BLaER1 (cell line): ENCODE measurements around the gene NPFFR1.
A peak's percentile ranks its signal among the peaks of the same experiment; 100 is the strongest.

Experiments
- H3K27ac ChIP-seq: shearing (Covaris generic); formaldehyde crosslinking; 2 replicates; pipeline ENCODE4 v1.8.1; 2022
- H3K27me3 ChIP-seq: shearing (Covaris generic); formaldehyde crosslinking; 2 replicates; pipeline ENCODE4 v1.8.1; 2022
- H3K36me3 ChIP-seq: shearing (Covaris generic); formaldehyde crosslinking; 2 replicates; pipeline ENCODE4 v1.8.1; 2022
- H3K4me1 ChIP-seq: shearing (Covaris generic); formaldehyde crosslinking; 2 replicates; pipeline ENCODE4 v1.8.1; 2022
- H3K4me2 ChIP-seq: shearing (Covaris generic); formaldehyde crosslinking; 2 replicates; pipeline ENCODE4 v1.8.1; 2022
- H3K4me3 ChIP-seq: shearing (Covaris generic); formaldehyde crosslinking; 2 replicates; pipeline ENCODE4 v1.8.1; 2022
- H3K9ac ChIP-seq: shearing (Covaris generic); formaldehyde crosslinking; 2 replicates; pipeline ENCODE4 v1.8.1; 2022
- H3K9me3 ChIP-seq: shearing (Covaris generic); formaldehyde crosslinking; 2 replicates; pipeline ENCODE4 v1.8.1; 2022
- H4K20me1 ChIP-seq: shearing (Covaris generic); formaldehyde crosslinking; 2 replicates; pipeline ENCODE4 v1.8.1; 2022
- Cebpa-rat ChIP-seq: shearing (Covaris generic); IDR thresholded peaks from 2 replicates; pipeline ENCODE4 v1.8.1; 2022

Gene NPFFR1, protein sequence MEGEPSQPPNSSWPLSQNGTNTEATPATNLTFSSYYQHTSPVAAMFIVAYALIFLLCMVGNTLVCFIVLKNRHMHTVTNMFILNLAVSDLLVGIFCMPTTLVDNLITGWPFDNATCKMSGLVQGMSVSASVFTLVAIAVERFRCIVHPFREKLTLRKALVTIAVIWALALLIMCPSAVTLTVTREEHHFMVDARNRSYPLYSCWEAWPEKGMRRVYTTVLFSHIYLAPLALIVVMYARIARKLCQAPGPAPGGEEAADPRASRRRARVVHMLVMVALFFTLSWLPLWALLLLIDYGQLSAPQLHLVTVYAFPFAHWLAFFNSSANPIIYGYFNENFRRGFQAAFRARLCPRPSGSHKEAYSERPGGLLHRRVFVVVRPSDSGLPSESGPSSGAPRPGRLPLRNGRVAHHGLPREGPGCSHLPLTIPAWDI

DNA sequence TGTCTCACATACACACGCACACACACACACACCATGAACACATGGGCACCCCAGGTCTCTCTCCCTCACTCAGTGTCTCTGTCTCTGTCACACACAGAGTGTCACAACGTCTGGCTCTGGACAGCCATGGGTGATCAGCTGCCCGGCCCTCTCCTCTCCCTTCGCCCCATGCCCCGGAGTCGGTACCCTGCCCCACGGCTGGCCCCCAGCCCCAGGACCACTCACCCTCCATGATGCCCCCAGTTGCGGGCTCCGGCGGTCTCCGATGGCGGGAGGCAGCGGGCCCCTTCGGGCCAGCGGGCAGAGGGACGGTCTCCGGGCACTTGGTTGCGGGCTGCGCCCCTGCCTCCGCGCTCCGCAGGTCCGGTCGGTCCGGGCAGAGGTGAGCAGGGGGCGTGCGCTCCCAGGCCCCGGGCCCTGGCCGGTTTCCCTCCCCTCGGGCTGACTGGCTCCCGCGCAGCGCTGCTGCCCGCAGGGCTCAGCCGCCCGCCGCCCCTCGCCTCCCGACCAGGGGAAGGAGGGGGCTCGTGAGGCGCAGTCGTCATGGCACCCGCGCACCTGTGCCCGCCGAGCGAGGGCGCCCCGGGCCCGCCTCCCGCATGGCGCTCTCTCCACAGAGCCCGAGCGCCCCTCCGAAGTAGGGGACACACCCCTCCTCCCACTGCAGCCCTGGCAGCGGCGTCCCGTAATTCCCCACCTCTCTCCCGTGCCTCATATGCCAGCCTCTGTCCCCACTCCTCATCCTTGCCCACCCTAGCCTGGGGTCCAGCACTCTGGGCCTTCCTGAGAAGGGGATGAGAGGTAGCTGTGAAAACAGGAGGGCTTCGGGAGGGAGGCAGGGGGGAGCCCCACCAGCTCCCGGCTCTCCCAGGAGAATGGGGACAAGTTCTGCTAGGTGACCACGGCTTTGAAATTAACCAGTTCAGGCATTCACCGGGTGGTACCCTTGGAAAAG lies at the start of gene NPFFR1:
Gene NPFFR1 (minus strand): TSS at position 560 of the 955 bp plus-strand sequence. CDS start 328 bp downstream, at position 232.
- Histone ChIP-seq H3K4me2 (no peak within 1 kb of the TSS), H3K27me3 (peaks cover 8% of the 10 kb centered on the region; the same call in 1 of the 2 replicates), H3K4me1 (no peaks in the 10 kb centered on the region), H3K36me3 (no peaks in the 10 kb centered on the region), H3K27ac (no peak within 1 kb of the TSS), H4K20me1 (no peaks in the 10 kb centered on the region), H3K9ac (no peak within 1 kb of the TSS), H3K9me3 (peaks cover 10% of the 10 kb centered on the region; the same call in 1 of the 2 replicates), H3K4me3 (no peak within 1 kb of the TSS)
- TF ChIP-seq Cebpa-rat: no peak

DNA sequence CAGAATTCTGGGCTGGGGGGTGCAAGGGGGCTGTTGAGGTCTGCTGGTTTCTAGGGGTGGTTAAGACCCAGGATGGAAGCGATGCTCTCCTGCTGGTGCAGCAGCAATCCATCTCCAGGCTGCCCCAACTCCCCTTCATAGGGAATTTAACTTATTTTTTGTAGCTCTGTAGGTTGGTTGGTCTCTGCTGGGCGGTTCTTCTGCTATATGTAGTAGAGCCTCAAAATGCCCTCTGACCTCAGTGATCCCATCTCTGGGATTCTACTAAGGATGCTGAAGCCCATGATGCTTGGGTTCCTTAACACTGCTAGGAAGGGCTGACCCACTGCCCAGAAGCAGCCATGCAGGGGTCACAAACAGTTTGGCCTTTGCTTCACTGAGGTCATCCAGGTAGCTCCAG lies 49.5 kb upstream of the NPFFR1 start:
- peaks cover 91% of the 10 kb centered on the region for H3K4me1 ChIP-seq
- peaks cover 100% of the 10 kb centered on the region for H4K20me1 ChIP-seq
- no peak for TF ChIP-seq Cebpa-rat

DNA sequence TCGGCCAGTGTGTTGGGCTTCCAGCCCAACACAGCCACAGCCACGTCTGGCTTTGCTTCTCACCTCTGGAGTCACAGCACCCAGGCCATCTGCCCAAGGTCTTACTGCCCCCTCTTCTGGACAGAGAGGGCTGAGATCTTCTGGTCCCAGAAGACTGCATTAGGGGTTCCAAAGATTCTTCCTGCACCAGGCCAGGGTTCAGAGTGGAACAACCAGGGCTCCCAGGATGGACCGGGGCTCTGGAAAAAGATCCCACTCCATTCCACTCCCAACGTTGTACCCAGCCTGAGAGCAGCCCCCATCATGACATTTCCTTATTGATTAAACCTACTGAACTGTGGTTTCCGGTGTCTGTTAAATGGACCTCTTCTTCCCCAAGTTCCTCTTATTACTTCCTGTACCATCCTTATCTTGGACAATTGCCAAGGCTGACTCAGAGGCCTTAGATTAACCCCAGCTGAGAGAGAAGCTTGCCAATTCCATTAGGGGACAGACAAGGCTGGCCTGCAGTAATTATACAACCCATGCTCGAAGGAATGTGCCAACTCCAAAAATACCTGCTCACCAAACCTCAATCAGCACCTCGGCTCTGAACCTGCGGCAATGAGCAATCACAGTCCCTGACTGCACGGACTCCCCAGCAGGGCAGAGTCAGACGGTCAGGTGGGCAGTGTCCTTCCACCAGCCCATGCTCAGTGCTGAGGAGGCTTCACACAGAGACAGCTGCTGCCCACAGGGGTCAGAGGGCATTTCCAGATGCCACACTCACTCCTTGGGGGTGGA lies 47.9 kb upstream of the NPFFR1 start:
- H3K4me3 ChIP-seq: peak overlapping the region; percentile 26; the same call in 1 of the 2 replicates
- H3K9me3 ChIP-seq: peaks cover 16% of the 10 kb centered on the region
- peaks cover 100% of the 10 kb centered on the region for H4K20me1 ChIP-seq
- peaks cover 80% of the 10 kb centered on the region for H3K4me1 ChIP-seq
- H3K27ac ChIP-seq: no peak overlapping the region
- TF ChIP-seq Cebpa-rat: no peak
- peaks cover 25% of the 10 kb centered on the region; the same call in 1 of the 2 replicates for H3K27me3 ChIP-seq
- peak overlapping the region; percentile 92 for H3K4me2 ChIP-seq
- no peak overlapping the region for H3K9ac ChIP-seq
- H3K36me3 ChIP-seq: peaks cover 7% of the 10 kb centered on the region; the same call in 1 of the 2 replicates

More for the DNA sequence above, 49.5 kb upstream of the NPFFR1 start:
- Histone ChIP-seq H3K36me3 (peaks cover 10% of the 10 kb centered on the region; the same call in 1 of the 2 replicates), H3K27me3 (peaks cover 25% of the 10 kb centered on the region; the same call in 1 of the 2 replicates), H3K4me2 (peak overlapping the region; percentile 92; the same call in 1 of the 2 replicates), H3K9ac (no peak overlapping the region), H3K4me3 (no peak overlapping the region), H3K27ac (no peak overlapping the region), H3K9me3 (peaks cover 17% of the 10 kb centered on the region)

DNA sequence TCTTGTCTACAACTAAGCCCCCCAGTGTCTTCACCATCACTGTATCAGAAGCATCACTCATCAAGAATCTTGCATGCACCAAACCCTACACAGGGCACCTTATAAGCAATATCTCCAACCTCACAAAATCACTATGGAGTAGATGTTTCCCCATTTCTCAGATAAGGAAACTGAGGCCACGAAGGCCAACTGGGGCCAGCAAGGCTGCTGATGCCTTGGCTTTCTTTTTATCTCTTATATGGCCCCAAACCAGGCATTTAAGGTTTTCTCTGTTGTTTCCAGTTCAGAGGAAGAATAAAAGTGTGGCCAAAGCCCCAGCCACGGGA lies 47.3 kb upstream of the NPFFR1 start:
- TF ChIP-seq Cebpa-rat: no peak
- peak overlapping the region; percentile 92 for H3K4me2 ChIP-seq
- H3K27me3 ChIP-seq: peaks cover 25% of the 10 kb centered on the region; the same call in 1 of the 2 replicates
- H3K9ac ChIP-seq: no peak overlapping the region
- H3K4me1 ChIP-seq: peaks cover 80% of the 10 kb centered on the region
- H3K27ac ChIP-seq: no peak overlapping the region
- H3K9me3 ChIP-seq: peaks cover 13% of the 10 kb centered on the region
- H3K36me3 ChIP-seq: peaks cover 7% of the 10 kb centered on the region; the same call in 1 of the 2 replicates
- peaks cover 100% of the 10 kb centered on the region for H4K20me1 ChIP-seq
- H3K4me3 ChIP-seq: no peak overlapping the region

DNA sequence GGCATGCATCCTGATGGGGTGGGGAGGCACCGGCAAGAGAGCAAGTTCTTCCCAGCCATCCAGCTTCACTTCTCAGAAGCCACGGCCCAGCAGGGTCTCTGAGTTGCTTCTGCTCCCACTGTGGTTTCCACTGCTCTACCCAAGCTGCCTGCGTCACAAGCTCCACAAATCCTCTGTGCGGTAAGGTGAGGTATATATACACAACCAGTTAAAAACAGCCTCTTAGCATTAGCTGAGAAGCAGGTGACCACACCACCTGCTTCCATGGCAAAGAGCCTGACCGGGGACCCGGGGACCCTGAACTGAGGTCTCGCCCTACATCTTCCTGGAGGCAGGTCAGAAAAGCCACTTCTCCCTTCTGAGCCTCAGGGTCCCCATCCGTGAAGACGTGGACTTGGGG lies 46.9 kb upstream of the NPFFR1 start:
- Histone ChIP-seq H3K4me2 (peak overlapping the region; percentile 92), H3K27ac (no peak overlapping the region), H3K4me1 (peaks cover 80% of the 10 kb centered on the region), H3K27me3 (peaks cover 25% of the 10 kb centered on the region; the same call in 1 of the 2 replicates), H3K9ac (no peak overlapping the region), H3K9me3 (peaks cover 13% of the 10 kb centered on the region), H3K36me3 (peaks cover 7% of the 10 kb centered on the region; the same call in 1 of the 2 replicates), H3K4me3 (no peak overlapping the region), H4K20me1 (peaks cover 100% of the 10 kb centered on the region)
- TF ChIP-seq Cebpa-rat: no peak

DNA sequence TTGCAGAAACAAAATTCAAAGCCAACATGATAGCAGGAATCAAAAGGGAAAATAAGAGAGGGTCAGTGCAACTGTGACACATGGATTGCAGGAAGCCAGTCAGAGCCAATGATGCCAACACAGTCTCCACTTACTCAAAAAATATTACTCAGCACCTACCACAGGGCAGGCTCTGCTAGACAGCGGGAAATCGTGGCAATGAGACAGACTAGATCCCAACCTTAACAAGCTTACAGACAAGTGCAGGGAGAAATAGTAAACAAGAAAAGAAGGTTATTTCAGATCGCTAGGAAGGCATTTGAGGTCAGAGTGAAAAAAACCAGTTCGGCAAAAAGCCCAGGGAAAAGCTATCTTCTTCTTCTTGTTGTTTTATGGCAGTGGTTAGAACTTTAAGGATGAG lies 45.2 kb upstream of the NPFFR1 start:
- Histone ChIP-seq H4K20me1 (peaks cover 100% of the 10 kb centered on the region), H3K9ac (no peak overlapping the region), H3K9me3 (peaks cover 10% of the 10 kb centered on the region), H3K27me3 (peaks cover 25% of the 10 kb centered on the region; the same call in 1 of the 2 replicates), H3K4me2 (no peak overlapping the region), H3K27ac (no peak overlapping the region), H3K4me3 (no peak overlapping the region), H3K36me3 (peaks cover 7% of the 10 kb centered on the region; the same call in 1 of the 2 replicates), H3K4me1 (peaks cover 80% of the 10 kb centered on the region)
- TF ChIP-seq Cebpa-rat: no peak

DNA sequence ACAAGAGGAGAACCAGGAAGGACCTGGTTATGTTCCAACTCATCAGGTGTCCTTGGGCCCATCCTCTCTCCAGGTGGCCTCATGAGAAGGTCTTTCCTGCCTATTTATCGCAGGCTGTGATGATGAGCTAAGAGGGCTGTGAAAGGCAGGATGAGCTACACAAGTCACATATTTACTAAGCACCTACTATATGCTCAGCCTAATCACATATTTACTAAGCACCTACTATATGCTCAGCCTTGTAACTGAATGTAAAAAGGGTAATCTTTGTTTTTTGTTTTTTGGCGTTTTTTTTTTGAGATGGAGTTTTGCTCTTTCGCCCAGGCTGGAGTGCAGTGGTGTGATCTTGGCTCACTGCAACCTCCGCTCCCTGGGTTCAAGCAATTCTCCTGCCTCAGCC lies 44.2 kb upstream of the NPFFR1 start:
- Histone ChIP-seq H3K9ac (no peak overlapping the region), H3K27me3 (peaks cover 16% of the 10 kb centered on the region; the same call in 1 of the 2 replicates), H3K36me3 (no peaks in the 10 kb centered on the region), H3K27ac (no peak overlapping the region), H3K4me1 (peaks cover 80% of the 10 kb centered on the region), H4K20me1 (peaks cover 100% of the 10 kb centered on the region), H3K4me2 (no peak overlapping the region), H3K4me3 (no peak overlapping the region), H3K9me3 (peaks cover under 1% of the 10 kb centered on the region)
- no peak for TF ChIP-seq Cebpa-rat

DNA sequence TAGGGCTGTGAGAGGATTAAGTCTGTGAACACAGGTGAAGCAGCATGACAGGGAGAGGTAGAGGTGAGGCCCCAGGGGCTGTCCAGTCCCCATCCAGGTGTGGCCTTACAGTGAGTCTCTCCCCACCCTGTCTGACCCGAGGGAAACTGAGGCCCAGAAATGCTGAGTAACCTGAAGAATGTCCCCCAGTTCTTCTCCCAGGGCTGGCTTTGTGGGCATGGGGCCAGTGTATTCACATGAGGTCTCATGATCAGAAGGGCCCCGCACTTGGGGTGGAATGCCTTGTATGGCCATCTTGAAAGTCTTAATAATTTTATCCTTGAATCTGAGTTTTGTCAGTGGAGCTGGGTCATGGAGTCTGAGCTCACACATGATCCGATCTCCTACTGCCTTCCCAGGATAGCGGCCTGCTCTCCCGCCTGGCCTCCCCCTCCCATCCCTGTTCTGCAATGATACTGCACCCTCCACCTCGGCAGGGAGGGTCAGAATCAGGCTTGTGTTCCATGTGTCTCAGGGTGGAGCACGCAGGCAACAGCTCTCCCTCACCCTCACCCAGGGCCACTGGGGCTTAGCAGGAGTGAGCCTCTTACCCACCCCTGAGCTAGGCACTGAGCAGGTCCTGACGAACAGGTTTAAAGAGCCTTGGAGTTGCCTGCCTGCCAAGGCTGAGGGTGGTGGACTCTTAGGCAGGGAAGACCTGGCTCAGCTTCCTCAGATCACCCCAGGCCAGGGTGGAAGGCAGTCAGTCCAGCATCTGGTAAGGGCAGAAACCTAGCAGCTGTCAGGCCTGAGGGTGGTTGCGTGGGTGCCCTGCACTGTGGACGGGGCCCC lies 41.4 kb upstream of the NPFFR1 start:
- no peaks in the 10 kb centered on the region for H3K9me3 ChIP-seq
- peaks cover 90% of the 10 kb centered on the region for H4K20me1 ChIP-seq
- peak overlapping the region; percentile 91 for H3K4me2 ChIP-seq
- H3K27ac ChIP-seq: 0 out of 2 replicates have a peak overlapping the region, but pooled peaks have one; percentile 61
- TF ChIP-seq Cebpa-rat: no peak
- peak overlapping the region; percentile 31; the same call in 1 of the 2 replicates for H3K4me3 ChIP-seq
- peaks cover 64% of the 10 kb centered on the region for H3K4me1 ChIP-seq
- peaks cover 7% of the 10 kb centered on the region; the same call in 1 of the 2 replicates for H3K27me3 ChIP-seq
- H3K36me3 ChIP-seq: peaks cover 4% of the 10 kb centered on the region; the same call in 1 of the 2 replicates
- no peak overlapping the region for H3K9ac ChIP-seq
